NT2/D1 (cell line): Measurements from ENCODE around the gene LPXN.

ENCODE experiments used
- YY1 ChIP-seq: IDR thresholded peaks from 2 replicates; pipeline ENCODE4 v1.6.1; 2011; ENCODE audit not compliant: insufficient read length, insufficient read depth
- ZNF274 ChIP-seq: IDR thresholded peaks from 2 replicates; pipeline ENCODE4 v1.6.1; 2011; ENCODE audit warnings: mild to moderate bottlenecking, low read depth, low read length

DNA sequence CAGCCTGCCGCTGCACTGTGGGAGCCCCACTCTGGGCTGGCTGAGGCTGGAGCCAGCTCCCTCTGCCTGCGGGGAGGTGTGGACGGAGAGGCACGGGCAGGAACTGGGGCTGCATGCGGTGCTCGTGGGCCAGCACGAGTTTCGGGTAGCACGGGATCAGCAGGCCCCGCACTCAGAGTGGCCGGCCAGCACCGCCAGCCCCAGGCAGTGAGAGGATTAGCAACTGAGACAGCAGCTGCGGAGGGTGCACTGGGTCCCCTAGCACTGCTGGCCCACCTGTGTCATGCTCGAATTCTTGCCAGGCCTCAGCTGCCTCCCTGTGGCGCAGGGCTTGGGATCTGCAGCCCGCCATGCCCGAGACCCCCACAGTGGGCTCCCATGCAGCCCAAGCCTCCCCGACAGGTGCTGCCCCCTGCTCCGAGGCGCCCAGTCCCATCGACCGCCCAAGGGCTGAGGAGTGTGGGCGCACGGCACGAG is 43.8 kb downstream of the LPXN start:
- TF ChIP-seq YY1 (no peak), ZNF274 (no peak)
